Measurements from ENCODE around the gene WDR38. TPM values are rescaled to one million over a fixed set of nuclear protein-coding genes. Genes with fewer than 3 reads are reported as not detected.

The WDR38 gene
- polyA plus RNA-seq, 1 donor = not detected

DNA sequence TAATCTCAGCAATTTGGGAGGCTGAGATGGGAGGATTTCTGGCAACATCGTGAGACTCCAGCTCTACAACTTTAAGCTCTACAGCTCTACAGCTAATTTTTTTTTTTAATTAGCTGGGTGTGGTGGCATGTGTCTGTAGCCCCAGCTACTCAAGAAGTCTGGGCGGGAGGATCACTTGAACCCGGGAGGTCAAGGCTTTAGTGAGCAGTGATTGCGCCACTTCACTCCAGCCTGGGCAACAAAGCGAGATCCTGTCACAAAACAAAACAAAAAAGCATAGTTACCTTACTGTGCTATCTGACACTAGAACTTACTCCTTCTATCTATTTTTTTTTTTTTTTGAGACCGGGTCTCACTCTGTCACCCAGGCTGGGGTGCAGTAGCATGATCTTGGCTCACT is 6.3 kb upstream of the WDR38 start:
- no peak overlapping the region for H3K27ac ChIP-seq (ENCODE audit: low read length)

DNA sequence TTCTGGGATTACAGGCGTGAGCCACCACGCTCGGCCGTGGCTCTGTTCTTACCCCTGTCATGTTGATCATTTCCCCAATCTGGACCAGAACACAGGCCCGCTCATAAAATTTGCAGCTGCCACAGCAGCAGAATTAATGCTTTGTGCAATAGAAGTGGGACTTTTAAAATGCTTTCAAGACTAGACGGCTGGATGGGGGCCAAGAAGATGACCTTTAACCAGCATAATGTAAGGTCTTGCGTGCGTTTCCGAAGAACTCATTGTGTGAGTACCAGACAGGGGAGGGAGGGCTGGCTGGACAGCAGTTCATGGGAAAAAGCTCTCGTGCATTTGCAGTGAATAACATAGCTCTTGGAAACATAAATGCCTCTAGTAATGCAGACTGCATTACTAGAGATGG is 3.5 kb upstream of the WDR38 start:
- no CpG with 5 or more reads among the region's 10 CpGs for WGBS (ENCODE audit: insufficient coverage, low lambda C conversion rate)
- no peak overlapping the region for H3K27ac ChIP-seq (ENCODE audit: low read length)
- H3K4me1 ChIP-seq (ENCODE audit: control insufficient read depth, insufficient read depth, low read length) = peaks cover 13% of the 10 kb centered on the region
- DNase-seq = peak; percentile 68 to 81
- no peaks in the 10 kb centered on the region for H3K9me3 ChIP-seq (ENCODE audit: control insufficient read depth, low read depth, low read length)
- H3K4me3 ChIP-seq (ENCODE audit: low read length) = no peak overlapping the region
- H3K27me3 ChIP-seq (ENCODE audit: control insufficient read depth, insufficient read depth, low read length) = no peaks in the 10 kb centered on the region
- H3K36me3 ChIP-seq (ENCODE audit: control insufficient read depth, insufficient read depth, low read length) = no peaks in the 10 kb centered on the region

More for the DNA sequence above, 6.3 kb upstream of the WDR38 start:
- Histone ChIP-seq H3K36me3 (ENCODE audit: control insufficient read depth, insufficient read depth, low read length) (no peaks in the 10 kb centered on the region), H3K4me3 (ENCODE audit: low read length) (no peak overlapping the region), H3K27me3 (ENCODE audit: control insufficient read depth, insufficient read depth, low read length) (no peaks in the 10 kb centered on the region), H3K4me1 (ENCODE audit: control insufficient read depth, insufficient read depth, low read length) (peaks cover 4% of the 10 kb centered on the region), H3K9me3 (ENCODE audit: control insufficient read depth, low read depth, low read length) (no peaks in the 10 kb centered on the region)
- no peak for DNase-seq
- no CpG with 5 or more reads among the region's 6 CpGs for WGBS (ENCODE audit: insufficient coverage, low lambda C conversion rate)

DNA sequence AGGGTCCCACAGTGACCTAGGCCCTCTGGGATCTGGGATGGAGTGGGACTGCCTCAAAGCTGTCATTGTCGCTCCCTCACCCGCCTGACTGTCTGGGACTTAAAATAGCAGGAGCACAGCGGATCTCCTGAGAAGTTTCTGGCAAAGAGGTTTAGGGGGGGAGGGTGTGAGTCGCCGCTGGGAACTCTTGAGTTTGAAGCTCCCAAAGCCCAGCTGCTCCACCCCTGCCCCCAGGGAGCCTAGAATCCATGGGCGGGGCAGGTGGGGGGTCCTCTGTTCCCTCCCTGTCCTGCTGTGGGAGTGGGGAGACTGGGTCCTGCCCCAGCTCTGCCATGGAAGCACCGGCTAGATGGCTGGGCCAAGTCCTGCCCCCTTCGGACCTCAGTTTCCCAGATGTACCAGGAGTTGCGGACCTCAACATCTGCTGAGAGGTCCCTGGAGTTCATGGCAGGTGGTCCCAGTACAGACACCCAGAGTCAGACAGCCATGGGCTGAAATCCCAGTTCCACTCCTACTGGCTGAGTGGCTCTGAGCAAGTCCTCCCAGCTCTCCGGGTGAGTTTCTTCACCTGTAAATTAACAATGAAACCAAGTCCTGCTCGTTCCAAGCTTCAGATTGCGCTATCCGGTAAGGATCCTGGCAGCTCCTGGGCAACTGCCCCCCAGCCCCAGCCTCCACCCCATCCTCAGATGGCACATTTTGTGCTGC is 985 bp upstream of the WDR38 start:
- H3K9me3 ChIP-seq (ENCODE audit: control insufficient read depth, low read depth, low read length) = no peaks in the 10 kb centered on the region
- no peaks in the 10 kb centered on the region for H3K27me3 ChIP-seq (ENCODE audit: control insufficient read depth, insufficient read depth, low read length)
- peaks cover 13% of the 10 kb centered on the region for H3K4me1 ChIP-seq (ENCODE audit: control insufficient read depth, insufficient read depth, low read length)
- H3K4me3 ChIP-seq (ENCODE audit: low read length) = no peak overlapping the region
- peaks cover 9% of the 10 kb centered on the region for H3K36me3 ChIP-seq (ENCODE audit: control insufficient read depth, insufficient read depth, low read length)
- no CpG with 5 or more reads among the region's 13 CpGs for WGBS (ENCODE audit: insufficient coverage, low lambda C conversion rate)
- no peak overlapping the region for H3K27ac ChIP-seq (ENCODE audit: low read length)
- DNase-seq = no peak

DNA sequence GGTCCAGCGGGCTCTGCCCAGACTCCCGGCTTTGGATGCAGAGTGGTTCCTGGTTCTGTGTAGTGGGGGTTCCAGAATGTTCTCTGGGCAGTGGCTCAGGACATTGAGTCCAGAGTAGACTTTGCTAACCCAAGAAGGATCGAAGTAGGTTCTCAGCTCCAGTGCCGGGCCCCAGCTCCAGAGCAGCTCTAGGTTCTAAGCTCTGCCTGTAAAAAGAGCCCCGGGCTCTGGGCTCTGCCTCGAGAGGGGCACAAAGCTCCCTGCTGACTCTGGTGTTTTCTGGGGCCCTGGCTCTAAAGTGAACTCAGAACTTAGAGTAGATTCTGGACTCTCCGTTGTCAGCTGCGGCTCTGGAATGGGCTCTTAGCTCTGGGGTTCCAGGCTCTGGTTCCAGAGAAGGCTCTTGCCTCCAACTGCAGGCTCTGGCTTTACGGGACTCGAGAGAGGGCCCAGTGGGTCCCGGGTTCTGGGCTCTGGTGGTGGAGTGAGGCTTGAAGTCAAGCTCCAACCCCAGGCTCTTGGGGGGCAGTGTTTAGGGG is 414 bp downstream of the WDR38 start:
- Histone ChIP-seq H3K4me3 (ENCODE audit: low read length) (peak overlapping the region; percentile 39), H3K36me3 (ENCODE audit: control insufficient read depth, insufficient read depth, low read length) (peaks cover 23% of the 10 kb centered on the region), H3K27ac (ENCODE audit: low read length) (no peak overlapping the region), H3K9me3 (ENCODE audit: control insufficient read depth, low read depth, low read length) (no peaks in the 10 kb centered on the region), H3K27me3 (ENCODE audit: control insufficient read depth, insufficient read depth, low read length) (no peaks in the 10 kb centered on the region), H3K4me1 (ENCODE audit: control insufficient read depth, insufficient read depth, low read length) (peaks cover 13% of the 10 kb centered on the region)
- DNase-seq = no peak
- no CpG with 5 or more reads among the region's 11 CpGs for WGBS (ENCODE audit: insufficient coverage, low lambda C conversion rate)

DNA sequence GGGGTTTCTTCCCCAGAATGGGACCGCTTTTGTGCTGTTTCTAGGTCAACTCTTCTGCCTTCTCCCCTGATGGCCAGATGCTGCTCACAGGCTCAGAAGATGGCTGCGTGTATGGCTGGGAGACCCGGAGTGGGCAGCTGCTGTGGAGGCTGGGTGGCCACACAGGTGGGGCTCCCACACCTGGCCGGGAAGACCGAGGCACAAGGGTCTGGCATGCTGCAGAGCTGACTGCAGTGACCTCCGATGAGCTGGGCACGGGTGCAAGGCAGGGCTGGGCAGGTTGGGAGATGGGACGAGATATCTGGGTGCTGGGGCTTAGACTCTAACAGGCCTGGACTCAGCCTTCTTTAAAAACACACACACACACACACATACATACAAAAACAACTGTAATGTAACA is 901 bp downstream of the WDR38 start:
- H3K27ac ChIP-seq (ENCODE audit: low read length) = no peak overlapping the region
- no peaks in the 10 kb centered on the region for H3K27me3 ChIP-seq (ENCODE audit: control insufficient read depth, insufficient read depth, low read length)
- WGBS (ENCODE audit: insufficient coverage, low lambda C conversion rate) = no CpG with 5 or more reads among the region's 8 CpGs
- H3K36me3 ChIP-seq (ENCODE audit: control insufficient read depth, insufficient read depth, low read length) = peaks cover 28% of the 10 kb centered on the region
- no peak overlapping the region for H3K4me3 ChIP-seq (ENCODE audit: low read length)
- H3K9me3 ChIP-seq (ENCODE audit: control insufficient read depth, low read depth, low read length) = no peaks in the 10 kb centered on the region
- DNase-seq = no peak
- H3K4me1 ChIP-seq (ENCODE audit: control insufficient read depth, insufficient read depth, low read length) = peaks cover 13% of the 10 kb centered on the region

DNA sequence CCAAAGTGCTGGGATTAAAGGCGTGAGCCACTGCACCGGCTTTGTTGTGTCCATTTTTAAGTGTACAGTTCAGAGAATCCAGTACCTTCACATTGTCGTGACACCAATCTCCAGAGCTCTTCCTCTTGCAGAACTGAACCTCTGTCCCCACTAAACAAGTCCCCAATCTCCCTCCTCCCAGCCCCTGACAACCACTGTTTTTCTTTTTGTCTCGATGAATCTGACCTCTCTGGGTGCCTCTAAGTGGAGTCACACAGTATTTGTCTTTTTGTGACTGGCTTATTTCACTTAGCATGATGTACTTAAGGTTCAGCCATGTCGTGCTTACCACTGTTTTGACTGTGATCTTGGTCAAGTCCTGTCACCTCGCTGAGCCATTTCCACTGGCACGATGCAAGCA is 1.6 kb downstream of the WDR38 start:
- no peak overlapping the region for H3K27ac ChIP-seq (ENCODE audit: low read length)
- H3K9me3 ChIP-seq (ENCODE audit: control insufficient read depth, low read depth, low read length) = no peaks in the 10 kb centered on the region
- H3K4me1 ChIP-seq (ENCODE audit: control insufficient read depth, insufficient read depth, low read length) = peaks cover 12% of the 10 kb centered on the region
- WGBS (ENCODE audit: insufficient coverage, low lambda C conversion rate) = 20% methylated on average over 1 of the region's 7 CpGs
- no peak overlapping the region for H3K4me3 ChIP-seq (ENCODE audit: low read length)
- H3K27me3 ChIP-seq (ENCODE audit: control insufficient read depth, insufficient read depth, low read length) = no peaks in the 10 kb centered on the region
- no peak for DNase-seq
- peaks cover 35% of the 10 kb centered on the region for H3K36me3 ChIP-seq (ENCODE audit: control insufficient read depth, insufficient read depth, low read length)

DNA sequence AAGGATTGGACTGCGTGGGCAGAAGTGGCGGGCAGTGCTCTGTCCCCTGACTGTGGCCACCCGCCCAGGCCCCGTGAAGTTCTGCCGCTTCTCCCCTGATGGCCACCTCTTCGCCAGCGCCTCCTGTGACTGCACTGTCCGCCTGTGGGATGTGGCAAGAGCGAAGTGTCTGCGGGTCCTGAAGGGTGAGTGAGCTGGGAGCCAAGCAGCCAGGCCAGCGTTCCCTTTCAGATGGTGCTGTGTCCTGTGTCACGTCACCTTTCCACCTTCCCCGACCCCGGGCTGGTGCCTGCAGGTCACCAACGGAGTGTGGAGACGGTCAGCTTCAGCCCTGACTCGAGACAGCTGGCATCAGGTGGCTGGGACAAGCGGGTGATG is 2.3 kb downstream of the WDR38 start:
- H3K9me3 ChIP-seq (ENCODE audit: control insufficient read depth, low read depth, low read length) = no peaks in the 10 kb centered on the region
- no peak overlapping the region for H3K4me3 ChIP-seq (ENCODE audit: low read length)
- no peak for DNase-seq
- H3K27ac ChIP-seq (ENCODE audit: low read length) = no peak overlapping the region
- WGBS (ENCODE audit: insufficient coverage, low lambda C conversion rate) = no CpG with 5 or more reads among the region's 18 CpGs
- no peaks in the 10 kb centered on the region for H3K27me3 ChIP-seq (ENCODE audit: control insufficient read depth, insufficient read depth, low read length)
- H3K36me3 ChIP-seq (ENCODE audit: control insufficient read depth, insufficient read depth, low read length) = peaks cover 42% of the 10 kb centered on the region
- peaks cover 13% of the 10 kb centered on the region for H3K4me1 ChIP-seq (ENCODE audit: control insufficient read depth, insufficient read depth, low read length)

DNA sequence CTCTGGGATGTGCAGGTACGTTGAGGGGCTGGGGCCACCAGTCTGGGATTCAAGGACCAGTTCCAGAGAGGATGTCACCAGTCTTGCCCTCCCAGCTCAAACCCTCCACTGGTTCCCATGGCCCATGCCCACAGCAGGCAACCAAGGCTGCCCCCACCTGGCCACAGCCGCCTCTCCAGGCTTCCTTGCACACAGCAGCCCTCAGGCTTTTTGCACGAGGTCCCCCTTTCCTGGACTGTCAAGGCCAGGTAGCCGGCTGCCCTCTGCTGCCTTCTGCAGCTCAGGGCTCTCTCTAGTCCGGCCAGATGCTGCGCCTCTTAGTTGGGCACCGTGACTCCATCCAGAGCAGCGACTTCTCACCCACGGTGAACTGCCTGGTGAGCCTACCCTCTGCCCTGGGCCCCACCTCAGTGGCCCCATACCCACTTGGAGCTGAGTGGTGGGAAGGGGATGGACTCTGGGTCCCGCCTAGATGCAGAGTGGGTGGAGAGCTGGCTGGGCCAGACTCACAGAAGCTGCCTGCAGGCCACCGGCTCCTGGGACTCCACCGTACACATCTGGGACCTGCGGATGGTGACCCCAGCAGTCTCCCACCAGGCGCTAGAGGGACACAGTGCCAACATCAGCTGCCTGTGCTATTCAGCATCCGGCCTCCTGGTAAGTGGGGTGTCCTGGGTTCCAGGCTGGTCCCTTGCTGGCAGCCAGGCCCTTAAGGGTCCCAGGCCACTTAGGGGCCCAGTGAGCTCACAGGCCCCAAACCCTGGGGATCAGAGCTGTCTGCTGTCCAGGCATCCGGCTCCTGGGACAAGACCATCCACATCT is 2.9 kb downstream of the WDR38 start:
- no CpG with 5 or more reads among the region's 16 CpGs for WGBS (ENCODE audit: insufficient coverage, low lambda C conversion rate)
- Histone ChIP-seq H3K4me1 (ENCODE audit: control insufficient read depth, insufficient read depth, low read length) (peaks cover 14% of the 10 kb centered on the region), H3K27me3 (ENCODE audit: control insufficient read depth, insufficient read depth, low read length) (no peaks in the 10 kb centered on the region), H3K9me3 (ENCODE audit: control insufficient read depth, low read depth, low read length) (no peaks in the 10 kb centered on the region), H3K4me3 (ENCODE audit: low read length) (no peak overlapping the region), H3K27ac (ENCODE audit: low read length) (no peak overlapping the region), H3K36me3 (ENCODE audit: control insufficient read depth, insufficient read depth, low read length) (peaks cover 44% of the 10 kb centered on the region)
- no peak for DNase-seq

DNA sequence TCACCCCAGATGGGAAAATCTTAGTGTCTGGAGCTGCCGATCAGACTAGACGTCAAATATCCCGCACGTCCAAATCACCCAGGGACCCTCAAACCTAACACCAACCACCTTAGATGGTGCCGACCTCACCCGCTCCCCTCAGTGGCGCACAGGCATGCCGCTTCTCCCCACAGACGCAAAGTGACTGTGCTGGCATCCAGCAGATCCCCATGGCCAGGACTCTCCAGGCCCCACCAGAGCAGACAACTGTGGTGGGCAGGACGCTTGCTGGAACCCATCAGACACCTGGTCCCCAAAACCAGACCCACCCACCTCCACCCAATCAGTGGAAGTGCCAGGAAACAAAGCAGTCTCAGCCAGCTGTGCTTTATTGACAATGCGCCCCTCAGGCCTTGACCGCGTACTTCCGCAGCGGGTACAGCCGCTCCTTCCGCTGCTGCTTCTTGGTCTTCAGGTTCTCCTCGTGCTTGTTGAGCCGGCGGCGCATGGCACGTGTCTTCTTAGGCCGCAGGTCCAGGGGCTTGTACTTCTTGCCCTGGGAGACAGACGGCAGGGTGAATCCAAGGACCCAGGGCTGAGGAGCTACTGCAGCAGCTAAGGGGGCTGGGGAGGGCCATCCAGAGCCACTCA is 4.4 kb downstream of the WDR38 start:
- Histone ChIP-seq H3K4me1 (ENCODE audit: control insufficient read depth, insufficient read depth, low read length) (peaks cover 9% of the 10 kb centered on the region), H3K4me3 (ENCODE audit: low read length) (no peak overlapping the region), H3K27ac (ENCODE audit: low read length) (no peak overlapping the region), H3K36me3 (ENCODE audit: control insufficient read depth, insufficient read depth, low read length) (peaks cover 44% of the 10 kb centered on the region), H3K27me3 (ENCODE audit: control insufficient read depth, insufficient read depth, low read length) (no peaks in the 10 kb centered on the region), H3K9me3 (ENCODE audit: control insufficient read depth, low read depth, low read length) (no peaks in the 10 kb centered on the region)
- DNase-seq = no peak
- WGBS (ENCODE audit: insufficient coverage, low lambda C conversion rate) = no CpG with 5 or more reads among the region's 24 CpGs

DNA sequence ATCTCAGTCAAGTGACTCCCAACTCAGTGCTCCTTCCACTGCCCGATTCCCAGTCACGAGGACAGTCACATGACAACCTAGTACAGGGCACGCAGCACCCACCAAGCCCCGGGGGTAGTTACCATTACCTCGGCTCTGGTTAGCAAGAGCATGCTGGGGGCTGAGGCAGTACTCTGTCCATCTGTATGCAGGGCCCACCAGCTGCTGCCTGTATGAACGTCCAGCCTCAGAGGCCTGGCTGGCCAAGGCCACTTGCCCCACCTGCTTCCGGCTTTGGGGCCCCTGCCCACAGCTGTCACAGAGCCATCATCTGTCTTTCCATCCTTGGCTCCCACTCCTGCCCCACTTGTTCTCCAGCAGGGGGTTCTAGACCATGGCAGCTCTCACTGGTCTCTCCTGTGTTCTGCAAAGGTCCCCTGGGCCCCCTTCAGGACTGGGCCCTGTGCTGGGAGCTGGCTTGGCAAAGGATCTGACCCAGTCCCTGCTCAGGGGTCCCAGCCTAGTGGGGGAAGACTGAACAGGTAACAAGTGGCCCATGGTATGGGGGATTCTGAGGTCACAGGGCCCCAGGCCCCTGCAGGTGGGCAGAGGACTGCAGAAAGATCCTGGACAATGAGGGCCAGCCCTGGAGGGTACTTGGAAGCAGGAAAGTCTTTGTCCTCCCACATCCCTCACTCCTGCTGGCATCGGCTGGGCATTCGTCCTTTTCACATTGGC is 5.2 kb downstream of the WDR38 start:
- no CpG with 5 or more reads among the region's 9 CpGs for WGBS (ENCODE audit: insufficient coverage, low lambda C conversion rate)
- Histone ChIP-seq H3K9me3 (ENCODE audit: control insufficient read depth, low read depth, low read length) (no peaks in the 10 kb centered on the region), H3K27me3 (ENCODE audit: control insufficient read depth, insufficient read depth, low read length) (no peaks in the 10 kb centered on the region), H3K4me1 (ENCODE audit: control insufficient read depth, insufficient read depth, low read length) (peaks cover 5% of the 10 kb centered on the region), H3K4me3 (ENCODE audit: low read length) (no peak overlapping the region), H3K36me3 (ENCODE audit: control insufficient read depth, insufficient read depth, low read length) (peaks cover 44% of the 10 kb centered on the region), H3K27ac (ENCODE audit: low read length) (no peak overlapping the region)
- no peak for DNase-seq
